Measurements from ENCODE around the gene FAM200C. TPM values are rescaled to one million over a fixed set of nuclear protein-coding genes. Genes with fewer than 3 reads are reported as not detected.
A peak's percentile ranks its signal among the peaks of the same experiment; 100 is the strongest.
"Not testable (repeated sequence)": the region's sequence is repeated elsewhere in the genome, so short reads cannot be mapped to it uniquely, and the experiment has no call there.

FAM200C gene
- 10.9 TPM for polyA plus RNA-seq (ENCODE audit: insufficient read length)

- peak; percentile 77 for DNase-seq (ENCODE audit: low read depth)
These were observed at the start of gene FAM200C for GRCh38 chr5:160399402-160400353. Gene FAM200C, minus strand, starts transcription at chr5:160400054. Its CDS starts 4,564 bp downstream, at chr5:160395490.

- DNase-seq (ENCODE audit: low read depth) = no peak
These were observed 49.6 kb upstream of the FAM200C start for GRCh38 chr5:160449458-160449857.

GRCh38 chr5:160448886-160449285 is 49.0 kb upstream of the FAM200C start:
- DNase-seq (ENCODE audit: low read depth) = no peak

GRCh38 chr5:160445751-160446150 is 45.9 kb upstream of the FAM200C start:
- DNase-seq (ENCODE audit: low read depth) = no peak

DNA sequence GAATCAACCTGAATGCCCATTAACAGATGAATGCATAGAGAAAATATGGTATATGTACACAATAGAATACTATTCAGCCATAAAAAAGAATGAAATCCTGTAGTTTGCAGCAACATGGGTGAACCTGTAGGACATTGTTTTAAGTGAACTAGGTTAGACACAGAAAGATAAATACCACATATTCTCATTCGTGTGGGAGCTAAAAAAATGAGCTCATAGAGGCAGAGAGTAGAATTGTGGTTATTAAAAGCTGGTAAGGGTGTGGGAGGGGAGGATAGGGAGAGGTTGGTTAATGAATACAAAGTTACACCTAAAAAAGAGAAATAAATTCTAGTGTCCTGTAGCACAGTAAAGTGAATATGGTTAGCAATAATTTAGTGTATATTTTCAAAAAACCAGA is 45.3 kb upstream of the FAM200C start:
- DNase-seq (ENCODE audit: low read depth) = no peak

- no peak for DNase-seq (ENCODE audit: low read depth)
These were observed 44.6 kb upstream of the FAM200C start for GRCh38 chr5:160444407-160444806.

DNA sequence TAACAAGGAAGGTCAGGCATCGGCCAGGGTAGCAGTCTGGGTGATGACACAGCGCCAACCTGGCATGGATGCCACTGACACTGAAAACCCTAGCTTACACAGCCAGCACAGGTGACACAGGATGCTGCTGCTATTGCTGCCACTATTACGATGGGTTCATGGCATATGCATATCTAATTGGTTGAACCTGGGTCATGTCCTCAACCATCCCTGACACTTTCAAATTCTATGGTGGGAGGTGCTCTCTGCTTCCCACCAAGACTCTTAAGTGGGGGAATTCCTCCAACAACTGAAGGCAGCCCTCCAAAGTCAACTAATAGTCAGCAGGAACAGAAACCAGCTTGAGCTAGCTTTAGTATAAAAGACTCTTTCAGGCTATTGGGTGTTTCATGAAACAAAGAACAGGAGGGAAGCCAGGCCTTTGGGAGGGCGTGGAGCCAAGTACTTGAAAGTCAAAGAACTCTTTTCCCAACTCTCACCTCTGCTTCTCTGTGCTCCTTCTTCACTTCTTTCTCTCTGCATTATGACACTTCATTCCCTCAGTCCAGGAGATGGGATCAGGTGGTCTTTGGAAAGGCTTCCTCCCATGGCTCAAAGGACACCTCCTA is 43.1 kb upstream of the FAM200C start:
- DNase-seq (ENCODE audit: low read depth) = no peak

GRCh38 chr5:160441311-160441781 is 41.5 kb upstream of the FAM200C start:
- no peak for DNase-seq (ENCODE audit: low read depth)

- DNase-seq (ENCODE audit: low read depth) = peak; percentile 44
These were observed 39.3 kb upstream of the FAM200C start for GRCh38 chr5:160439205-160439600.

GRCh38 chr5:160438316-160439204 is 38.7 kb upstream of the FAM200C start:
- DNase-seq (ENCODE audit: low read depth) = no peak

GRCh38 chr5:160437271-160437670 is 37.4 kb upstream of the FAM200C start:
- DNase-seq (ENCODE audit: low read depth) = no peak

- not testable (repeated sequence) for DNase-seq (ENCODE audit: low read depth)
These were observed 36.8 kb upstream of the FAM200C start for GRCh38 chr5:160436661-160437060.

DNA sequence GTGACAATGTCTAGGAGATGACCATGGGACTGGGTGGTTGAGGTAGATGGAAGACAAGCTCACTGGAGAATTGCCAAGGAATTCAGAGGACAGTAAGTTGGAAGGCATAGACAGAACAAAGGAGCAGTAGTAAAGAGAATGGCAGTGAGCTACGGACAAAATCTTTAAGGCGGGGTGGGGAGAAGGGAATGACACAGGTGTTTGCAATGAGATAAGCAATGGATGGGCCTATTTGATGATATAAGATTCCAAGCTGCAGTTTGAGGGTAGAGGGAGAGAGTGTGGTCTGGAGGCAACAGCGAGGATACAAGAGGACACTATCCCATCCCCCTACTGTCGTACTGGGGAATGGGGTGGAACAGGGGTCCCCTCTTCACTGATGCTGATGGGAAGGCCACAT is 36.2 kb upstream of the FAM200C start:
- DNase-seq (ENCODE audit: low read depth) = no peak

- DNase-seq (ENCODE audit: low read depth) = no peak
These were observed 35.7 kb upstream of the FAM200C start for GRCh38 chr5:160435532-160435931.

GRCh38 chr5:160434022-160434531 is 34.2 kb upstream of the FAM200C start:
- DNase-seq (ENCODE audit: low read depth) = no peak

DNA sequence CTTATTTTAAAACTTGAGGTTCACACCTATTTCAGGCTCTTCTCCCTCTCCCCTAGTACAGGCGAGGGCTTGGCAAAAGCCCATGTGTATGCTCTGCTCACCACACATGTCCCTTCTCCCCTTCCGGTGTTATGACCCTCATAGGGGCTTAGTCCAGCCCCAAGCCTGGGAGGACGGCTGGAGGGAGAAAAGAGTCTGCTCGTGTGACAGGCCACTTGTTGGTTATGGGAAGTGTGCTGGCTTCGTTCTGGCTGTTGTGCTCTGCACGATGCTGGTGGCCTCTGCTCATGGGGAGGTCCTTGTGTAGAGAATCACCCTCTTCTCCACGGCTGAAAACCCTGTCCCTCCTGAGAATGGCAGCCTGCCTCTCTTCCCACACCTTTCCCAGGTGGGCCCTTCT is 32.9 kb upstream of the FAM200C start:
- no peak for DNase-seq (ENCODE audit: low read depth)

DNA sequence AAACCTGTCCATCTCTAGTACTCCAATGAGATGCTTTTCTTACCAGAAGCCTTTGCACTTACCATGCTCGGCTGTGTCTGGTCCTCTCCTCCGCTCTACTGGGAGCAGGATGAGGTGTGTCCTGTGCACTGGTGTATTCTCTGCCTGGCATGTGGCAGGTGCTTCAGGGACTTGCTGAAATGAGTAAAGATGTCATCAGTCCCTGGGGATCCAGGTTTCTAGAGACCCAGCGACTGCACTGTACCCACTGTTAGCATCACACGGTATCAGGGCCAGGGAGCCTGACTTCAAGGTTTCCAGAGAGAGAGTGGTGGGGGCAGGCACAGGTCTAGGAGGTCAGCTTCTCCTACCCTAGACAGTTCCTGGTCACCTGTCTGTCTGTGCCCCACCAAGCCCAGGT is 32.3 kb upstream of the FAM200C start:
- no peak for DNase-seq (ENCODE audit: low read depth)

DNA sequence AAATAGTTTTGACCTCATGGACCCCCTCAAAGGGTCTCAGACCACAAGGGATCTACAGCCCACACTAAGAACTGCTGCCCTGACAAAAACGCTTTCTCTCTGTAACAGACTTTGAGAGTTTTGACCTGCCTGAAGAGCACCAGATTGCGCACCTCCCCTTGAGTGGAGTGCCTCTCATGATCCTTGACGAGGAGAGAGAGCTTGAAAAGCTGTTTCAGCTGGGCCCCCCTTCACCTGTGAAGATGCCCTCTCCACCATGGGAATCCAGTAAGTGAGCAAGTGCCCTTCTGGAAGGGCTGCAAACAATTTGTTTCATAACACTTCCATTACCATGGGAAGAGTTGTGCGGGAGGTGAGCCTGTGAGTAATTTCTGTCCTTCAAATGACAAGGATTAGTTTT is 27.8 kb upstream of the FAM200C start:
- no peak for DNase-seq (ENCODE audit: low read depth)

DNA sequence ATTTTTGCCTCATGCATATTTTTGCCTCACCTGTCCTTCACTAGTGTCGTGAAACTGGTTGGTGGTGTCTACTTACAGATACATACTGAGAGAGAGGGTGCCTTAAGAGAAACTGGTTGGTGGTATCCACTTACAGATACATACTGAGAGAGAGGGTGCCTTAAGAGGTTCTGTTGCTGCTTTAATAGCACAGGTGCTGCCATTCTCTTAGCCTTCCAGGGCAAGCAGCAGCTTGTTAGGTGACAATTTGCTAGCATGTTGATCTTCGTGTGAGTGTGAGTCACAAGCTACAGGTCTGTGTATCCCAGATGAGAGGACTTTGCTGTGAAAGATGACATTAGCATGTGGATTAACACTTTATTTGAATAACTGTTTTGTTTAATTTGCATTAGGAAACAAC is 23.2 kb upstream of the FAM200C start:
- DNase-seq (ENCODE audit: low read depth) = no peak

DNA sequence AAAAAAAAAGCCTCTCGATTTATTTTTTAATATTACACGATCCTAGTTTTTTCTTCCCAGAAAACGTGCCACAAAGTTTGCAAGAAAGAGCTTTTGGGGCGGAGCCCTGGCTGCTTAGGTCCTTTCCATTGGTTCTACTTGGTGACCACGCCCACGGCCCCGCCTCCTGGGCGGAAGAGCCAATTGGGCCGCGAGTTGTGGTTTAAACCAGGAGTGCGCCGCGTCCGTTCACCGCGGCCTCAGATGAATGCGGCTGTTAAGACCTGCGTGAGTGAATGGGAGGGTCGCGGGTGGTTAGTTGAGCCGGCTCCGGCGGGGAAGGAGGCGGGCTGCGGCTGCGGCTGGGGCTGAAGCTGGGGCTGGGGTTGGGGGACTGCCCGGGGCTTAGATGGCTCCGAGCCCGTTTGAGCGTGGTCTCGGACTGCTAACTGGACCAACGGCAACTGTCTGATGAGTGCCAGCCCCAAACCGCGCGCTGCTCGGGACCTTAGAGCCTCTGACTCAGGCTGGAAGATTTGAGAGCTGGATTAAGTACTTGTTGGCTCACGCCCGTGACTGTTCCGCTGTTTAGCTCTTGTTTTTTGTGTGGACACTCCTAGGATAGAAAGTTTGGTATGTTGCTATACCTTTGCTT is 21.9 kb upstream of the FAM200C start, which contains the start of gene PTTG1:
PTTG1 (plus strand) TSS at position 231 of the 634 bp plus-strand sequence. CDS start 458 bp downstream, outside the sequence.
- peak; percentile 93 for DNase-seq (ENCODE audit: low read depth)

DNA sequence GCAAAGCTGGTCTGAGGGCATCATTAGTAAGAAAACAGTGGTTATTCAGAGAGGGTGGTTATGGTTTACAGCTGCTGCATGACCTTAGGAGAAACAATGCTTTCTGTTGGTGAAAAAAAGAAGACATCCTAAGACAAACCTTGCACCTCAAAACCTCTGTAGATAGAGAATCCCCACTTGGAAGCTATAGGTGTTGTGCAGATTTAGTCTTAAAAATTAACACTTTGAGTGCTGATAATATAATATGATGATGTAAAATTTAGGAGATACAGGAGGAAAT is 20.4 kb upstream of the FAM200C start:
- no peak for DNase-seq (ENCODE audit: low read depth)
